ENCODE results near the gene TP53I3. TPM values are rescaled to one million over a fixed set of nuclear protein-coding genes. Genes with fewer than 3 reads are reported as not detected.
A peak's percentile ranks its signal among the peaks of the same experiment; 100 is the strongest.

The TP53I3 gene
- 10 to 100 TPM in 2 of 4 donors, 1 to 10 TPM in 2; 5.0 to 17.9 (median 8.5) TPM for total RNA-seq

DNA sequence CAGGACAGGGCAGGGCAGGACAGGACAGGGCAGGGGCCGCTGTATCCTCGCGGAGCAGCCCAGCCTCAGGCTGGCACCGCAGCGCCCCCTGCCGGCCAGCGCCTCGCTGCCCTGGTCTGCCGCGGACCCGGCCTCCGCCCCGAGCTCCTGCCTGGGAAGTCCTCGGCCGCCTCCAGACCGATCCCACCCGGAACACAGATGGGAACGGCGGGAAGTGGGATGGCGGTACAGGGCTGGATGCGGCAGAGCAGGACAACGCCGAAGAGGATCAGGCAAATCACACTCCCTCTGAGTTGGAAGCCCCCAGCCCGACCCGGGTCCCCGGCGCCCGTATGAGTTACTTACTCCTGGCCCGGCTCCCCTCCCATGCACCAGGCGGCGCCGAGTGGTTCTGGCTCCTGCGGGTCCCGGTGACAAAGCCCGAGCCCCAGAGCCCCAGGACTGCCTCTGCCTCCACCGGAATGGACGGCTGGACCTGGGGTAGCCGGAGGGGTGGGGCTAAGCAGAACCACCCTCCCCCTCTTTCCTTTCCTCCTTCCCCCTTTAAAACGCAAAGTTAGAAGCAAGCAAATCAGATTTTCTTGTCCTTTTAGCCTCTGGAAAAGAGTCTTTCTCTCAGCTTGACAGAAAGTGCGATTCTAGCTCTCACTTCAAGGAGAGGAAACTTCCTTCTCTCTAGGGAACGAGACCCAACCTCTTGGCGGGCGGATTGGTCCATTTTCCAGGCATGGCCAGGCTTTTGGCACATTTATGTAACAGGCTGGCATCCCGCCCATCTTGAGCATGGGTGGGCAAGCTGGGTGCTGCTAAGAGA is at the start of gene TP53I3:
TP53I3 (minus strand) TSS at position 449 of the 814 bp plus-strand sequence. CDS start 508 bp downstream, outside the sequence.
- TF ChIP-seq CTCF (IDR thresholded peaks at IDR 0.05) (peak in 2 of 3 donors; percentile 4 to 75), POLR2A (IDR thresholded peaks at IDR 0.05) (no peak)
- WGBS, 2 donors: 2% methylated on average over 38 to 44 of the region's 44 CpGs
- intact Hi-C loops (cut with DNase I; ENCODE audit: low total_unique reads): loop anchor here (10.0 kb wide), 2 partner anchors 150 to 260 kb away; no protein-coding TSS in a partner anchor

DNA sequence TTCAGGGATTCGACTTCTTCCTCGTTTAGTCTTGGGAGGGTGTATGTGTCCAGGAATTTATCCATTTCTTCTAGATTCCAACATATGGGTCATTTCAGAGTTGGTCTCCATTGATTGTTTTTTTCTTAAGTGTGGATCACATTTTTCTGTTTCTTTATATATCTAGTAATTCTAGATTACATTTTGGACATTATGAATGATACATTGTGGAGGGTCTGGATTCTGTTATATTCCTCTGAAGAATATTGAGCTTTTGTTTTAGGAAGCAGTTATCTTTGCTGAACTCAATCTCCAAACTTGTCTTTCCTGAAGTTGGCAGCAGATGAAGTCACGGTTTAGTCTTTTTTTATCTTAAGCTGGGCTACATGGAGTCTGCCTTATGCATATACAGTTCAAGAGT is 47.9 kb upstream of the TP53I3 start:
- H3K4me3 ChIP-seq (ENCODE audit: low read depth, poor library complexity, severe bottlenecking): no peak overlapping the region
- intact Hi-C loops (cut with DNase I; ENCODE audit: low total_unique reads): no loop called here
- 95 to 96% methylated on average over 3 of the region's 3 CpGs for WGBS, 2 donors
- TF ChIP-seq POLR2A (IDR thresholded peaks at IDR 0.05) (no peak), CTCF (IDR thresholded peaks at IDR 0.05) (no peak)
- DNase-seq (ENCODE audit: low spot score in 2 of 2): no peak

More for the DNA sequence above, at the start of gene TP53I3:
- peak; percentile 79 to 98 for DNase-seq (ENCODE audit: low spot score in 2 of 2)
- H3K4me3 ChIP-seq (ENCODE audit: low read depth, poor library complexity, severe bottlenecking): peak within 1 kb of the TSS; percentile 41

DNA sequence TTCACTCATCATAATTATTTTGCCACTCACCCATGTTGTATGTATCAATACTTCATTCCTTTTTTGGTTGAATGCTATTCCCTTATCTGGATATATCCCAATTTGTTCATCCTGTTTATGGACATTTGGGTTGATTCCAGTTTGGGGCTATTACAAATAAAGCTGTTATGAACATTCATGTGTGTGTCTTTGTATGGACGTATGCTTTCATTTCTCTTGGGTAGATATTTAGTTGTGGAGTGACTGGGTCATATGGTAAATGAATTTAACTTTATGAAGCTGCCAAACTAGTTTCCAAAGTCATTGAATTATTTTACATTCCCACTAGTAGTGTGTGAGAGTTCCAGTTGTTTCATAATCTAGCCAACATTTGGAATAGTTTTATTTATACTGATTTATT is 41.3 kb upstream of the TP53I3 start:
- TF ChIP-seq CTCF (IDR thresholded peaks at IDR 0.05) (no peak), POLR2A (IDR thresholded peaks at IDR 0.05) (no peak)
- DNase-seq (ENCODE audit: low spot score in 2 of 2): no peak
- H3K4me3 ChIP-seq (ENCODE audit: low read depth, poor library complexity, severe bottlenecking): no peak overlapping the region
- intact Hi-C loops (cut with DNase I; ENCODE audit: low total_unique reads): no loop called here
- 35 to 38% methylated on average over 1 of the region's 1 CpG for WGBS, 2 donors

- DNase-seq (ENCODE audit: low spot score in 2 of 2): no peak
- intact Hi-C loops (cut with DNase I; ENCODE audit: low total_unique reads): no loop called here
- peak overlapping the region; percentile 63 for H3K4me3 ChIP-seq (ENCODE audit: low read depth, poor library complexity, severe bottlenecking)
- TF ChIP-seq POLR2A (IDR thresholded peaks at IDR 0.05) (no peak), CTCF (IDR thresholded peaks at IDR 0.05) (no peak)
- WGBS, 2 donors: 11 to 13% methylated on average over 8 of the region's 9 CpGs
These were observed 39.4 kb upstream of the TP53I3 start for GRCh38 chr2:24123922-24124580.

- 1 to 2% methylated on average over 11 to 40 of the region's 103 CpGs for WGBS, 2 donors
- TF ChIP-seq CTCF (IDR thresholded peaks at IDR 0.05): no peak
- TF ChIP-seq POLR2A (IDR thresholded peaks at IDR 0.05): no peak
- intact Hi-C loops (cut with DNase I; ENCODE audit: low total_unique reads): no loop called here
- H3K4me3 ChIP-seq (ENCODE audit: low read depth, poor library complexity, severe bottlenecking): peak within 1 kb of the TSS; percentile 63
- DNase-seq (ENCODE audit: low spot score in 2 of 2): peak; percentile 70 to 97
These were observed 38.7 kb upstream of the TP53I3 start, which contains the start of the genes FAM228B and PFN4 for GRCh38 chr2:24123195-24123921. FAM228B (plus strand) TSS chr2:24123469; CDS start chr2:24124362, 893 bp downstream. PFN4 (minus strand) TSS chr2:24123334; CDS start chr2:24122535, 799 bp downstream.
